HEK293 (cell line): Measurements from ENCODE around the gene PTPRA.

Experiments used
- CTCF ChIA-PET: fragments of 350-600 bp; formaldehyde crosslinking; extraction: SDS; loops from one replicate; lab custom pipeline; 2021; ENCODE audit warnings: antibody characterized with exemption; lab: Yijun Ruan, JAX
- POLR2A ChIA-PET: fragments of 300-600 bp; formaldehyde crosslinking; extraction: SDS; loops from one replicate; lab custom pipeline; 2020; ENCODE audit warnings: antibody characterized with exemption, inconsistent platforms; lab: Yijun Ruan, JAX
- H3K27ac ChIP-seq: fragments of 200-500 bp; sonication (Bioruptor generic); 2 replicates; pipeline ENCODE4 v1.5.1; 2014; ENCODE audit warnings: low read depth, low read length, control low read depth, inconsistent platforms; ENCODE audit errors: extremely low read depth
- H3K36me3 ChIP-seq, 2 experiments: fragments of 200-500 bp in 1 of 2; sonication (Bioruptor generic) in 1 of 2; 1 replicate in 1 of 2; 2 replicates in 1 of 2; pipeline ENCODE4 v1.5.1; 2014 to 2017; ENCODE audit warnings: inconsistent platforms in 2 of 2, low read length in 2 of 2; ENCODE audit not compliant: control insufficient read depth in 2 of 2, insufficient read depth in 1 of 2
- H3K4me1 ChIP-seq: fragments of 200-500 bp; sonication (Bioruptor generic); 2 replicates; pipeline ENCODE4 v1.5.1; 2014; ENCODE audit warnings: mild to moderate bottlenecking, low read length, inconsistent platforms; ENCODE audit not compliant: control insufficient read depth, insufficient read depth
- H3K4me3 ChIP-seq: 2 replicates; pipeline ENCODE4 v1.5.1; 2011; ENCODE audit warnings: low read depth, mild to moderate bottlenecking, control low read depth, low read length, moderate library complexity
- H3K9me3 ChIP-seq: fragments of 200-500 bp; sonication (Bioruptor generic); 2 replicates; pipeline ENCODE4 v1.5.1; 2014; ENCODE audit warnings: low read depth, low read length, inconsistent platforms; ENCODE audit not compliant: control insufficient read depth, insufficient read depth
- FEZF1 ChIP-seq: fragments of 450-650 bp; formaldehyde crosslinking; IDR thresholded peaks from 2 replicates; pipeline ENCODE4 v1.5.1; 2016; ENCODE audit warnings: missing biosample characterization, missing genetic modification characterization
- GLIS2 ChIP-seq: fragments of 450-650 bp; formaldehyde crosslinking; IDR thresholded peaks from 2 replicates; pipeline ENCODE4 v1.5.1; 2016; ENCODE audit warnings: missing biosample characterization, missing genetic modification characterization
- MZF1 ChIP-seq: fragments of 450-650 bp; formaldehyde crosslinking; IDR thresholded peaks from 2 replicates; pipeline ENCODE4 v1.5.1; 2017; ENCODE audit warnings: missing biosample characterization, missing genetic modification characterization, borderline replicate concordance
- SCRT1 ChIP-seq: fragments of 450-650 bp; formaldehyde crosslinking; IDR thresholded peaks from 2 replicates; pipeline ENCODE4 v1.5.1; 2016; ENCODE audit warnings: missing biosample characterization, missing genetic modification characterization, borderline replicate concordance
- SP7 ChIP-seq: fragments of 450-650 bp; formaldehyde crosslinking; IDR thresholded peaks from 2 replicates; pipeline ENCODE4 v1.5.1; 2016; ENCODE audit warnings: missing biosample characterization, missing genetic modification characterization
- WT1 ChIP-seq: fragments of 450-650 bp; formaldehyde crosslinking; IDR thresholded peaks from 2 replicates; pipeline ENCODE4 v1.5.1; 2016; ENCODE audit warnings: missing biosample characterization, missing genetic modification characterization
- ZBTB17 ChIP-seq: fragments of 450-650 bp; formaldehyde crosslinking; IDR thresholded peaks from 2 replicates; pipeline ENCODE4 v1.5.1; 2016; ENCODE audit warnings: missing biosample characterization, missing genetic modification characterization
- ZFP69B ChIP-seq: fragments of 450-650 bp; formaldehyde crosslinking; IDR thresholded peaks from 2 replicates; pipeline ENCODE4 v1.5.1; 2016; ENCODE audit warnings: missing biosample characterization, missing genetic modification characterization
- ZIC2 ChIP-seq: fragments of 450-650 bp; formaldehyde crosslinking; IDR thresholded peaks from 2 replicates; pipeline ENCODE4 v1.5.1; 2016; ENCODE audit warnings: missing biosample characterization, missing genetic modification characterization
- ZNF132 ChIP-seq: fragments of 450-650 bp; formaldehyde crosslinking; IDR thresholded peaks from 2 replicates; pipeline ENCODE4 v1.5.1; 2017; ENCODE audit warnings: missing biosample characterization, missing genetic modification characterization, borderline replicate concordance
- ZNF266 ChIP-seq: fragments of 450-650 bp; formaldehyde crosslinking; IDR thresholded peaks from 2 replicates; pipeline ENCODE4 v1.5.1; 2016; ENCODE audit warnings: missing biosample characterization, missing genetic modification characterization, low read depth
- ZNF555 ChIP-seq: fragments of 450-650 bp; formaldehyde crosslinking; conservative IDR thresholded peaks from 2 replicates; pipeline ENCODE4 v1.5.1; 2017; ENCODE audit warnings: missing biosample characterization, mild to moderate bottlenecking, missing genetic modification characterization, inconsistent platforms
- ZNF585B ChIP-seq: fragments of 450-650 bp; formaldehyde crosslinking; IDR thresholded peaks from 2 replicates; pipeline ENCODE4 v1.5.1; 2016; ENCODE audit warnings: missing biosample characterization, missing genetic modification characterization
- ZNF626 ChIP-seq: fragments of 450-650 bp; sonication (Bioruptor Pico); formaldehyde crosslinking; IDR thresholded peaks from 2 replicates; pipeline ENCODE4 v1.5.1; 2018; ENCODE audit warnings: missing biosample characterization, missing genetic modification characterization, inconsistent platforms
- ZNF776 ChIP-seq: fragments of 450-650 bp; formaldehyde crosslinking; IDR thresholded peaks from 2 replicates; pipeline ENCODE4 v1.5.0; 2017; ENCODE audit warnings: missing biosample characterization, missing genetic modification characterization, borderline replicate concordance
- ZNF792 ChIP-seq: fragments of 450-650 bp; formaldehyde crosslinking; IDR thresholded peaks from 2 replicates; pipeline ENCODE4 v1.5.1; 2016; ENCODE audit warnings: missing biosample characterization, missing genetic modification characterization
- ZSCAN23 ChIP-seq: fragments of 450-650 bp; formaldehyde crosslinking; IDR thresholded peaks from 2 replicates; pipeline ENCODE4 v1.5.1; 2016; ENCODE audit warnings: missing biosample characterization, missing genetic modification characterization
- TF ChIP-seq, protein P1 (sequence below): fragments of 450-650 bp; formaldehyde crosslinking; IDR thresholded peaks from 2 replicates; pipeline ENCODE4 v1.5.1; 2016; ENCODE audit warnings: missing biosample characterization, missing genetic modification characterization, low read depth
- TF ChIP-seq, protein P2 (sequence below): fragments of 450-650 bp; formaldehyde crosslinking; IDR thresholded peaks from 2 replicates; pipeline ENCODE4 v1.5.1; 2016; ENCODE audit warnings: missing biosample characterization, missing genetic modification characterization
- TF ChIP-seq, protein P3 (sequence below): fragments of 450-650 bp; formaldehyde crosslinking; IDR thresholded peaks from 2 replicates; pipeline ENCODE4 v1.5.1; 2016; ENCODE audit warnings: missing biosample characterization, missing genetic modification characterization
- TF ChIP-seq, protein P4 (sequence below): fragments of 450-650 bp; formaldehyde crosslinking; IDR thresholded peaks from 2 replicates; pipeline ENCODE4 v1.5.1; 2017; ENCODE audit warnings: missing biosample characterization, missing genetic modification characterization
- TF ChIP-seq, protein P5 (sequence below): fragments of 450-650 bp; formaldehyde crosslinking; IDR thresholded peaks from 2 replicates; pipeline ENCODE4 v1.5.1; 2016; ENCODE audit warnings: missing biosample characterization, missing genetic modification characterization, borderline replicate concordance
- TF ChIP-seq, protein P6 (sequence below): fragments of 450-650 bp; IDR thresholded peaks from 2 replicates; pipeline ENCODE4 v1.5.1; 2018; ENCODE audit warnings: missing biosample characterization, missing genetic modification characterization

PTPRA gene

DNA sequence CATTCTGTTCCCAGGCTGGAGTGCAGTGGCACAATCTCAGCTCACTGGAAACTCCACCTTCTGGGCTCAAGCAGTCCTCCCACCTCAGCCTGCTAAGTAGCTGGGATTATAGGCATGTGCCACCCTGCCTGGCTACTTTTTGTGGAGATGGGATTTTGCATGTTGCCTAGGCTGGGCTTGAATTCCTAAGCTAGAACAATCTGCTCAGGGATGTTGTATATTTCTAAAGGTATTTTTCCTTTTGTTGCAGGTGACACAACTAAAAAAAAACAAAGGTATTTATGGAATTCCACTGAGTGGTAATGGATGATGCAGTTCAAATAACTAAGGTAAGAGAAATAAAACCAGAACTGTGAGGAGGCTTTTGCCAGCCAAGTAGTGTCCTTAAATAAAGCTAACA lies 49.7 kb downstream of the PTPRA start (continued):
- no peak for TF ChIP-seq ZNF132
- TF ChIP-seq ZNF266 = no peak

DNA sequence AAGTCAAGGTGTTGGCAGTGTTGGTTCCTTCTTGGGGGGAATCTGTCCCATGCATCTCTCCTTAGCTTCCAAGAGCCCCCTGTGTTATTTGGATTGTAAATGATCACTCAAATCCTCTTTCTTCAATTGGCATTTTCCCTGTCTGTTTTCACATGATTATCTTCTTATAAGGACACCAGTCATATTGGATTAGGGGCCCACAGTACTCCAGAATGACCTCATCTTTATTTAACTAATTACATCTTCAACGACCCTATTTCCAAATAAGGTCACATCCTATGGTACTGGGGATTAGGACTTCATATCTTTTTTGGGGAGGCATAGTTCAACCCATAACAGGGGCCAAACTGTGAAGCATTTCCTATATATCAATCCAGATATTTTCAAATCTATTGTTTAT lies 57.3 kb downstream of the PTPRA start:
- TF ChIP-seq, protein P1, sequence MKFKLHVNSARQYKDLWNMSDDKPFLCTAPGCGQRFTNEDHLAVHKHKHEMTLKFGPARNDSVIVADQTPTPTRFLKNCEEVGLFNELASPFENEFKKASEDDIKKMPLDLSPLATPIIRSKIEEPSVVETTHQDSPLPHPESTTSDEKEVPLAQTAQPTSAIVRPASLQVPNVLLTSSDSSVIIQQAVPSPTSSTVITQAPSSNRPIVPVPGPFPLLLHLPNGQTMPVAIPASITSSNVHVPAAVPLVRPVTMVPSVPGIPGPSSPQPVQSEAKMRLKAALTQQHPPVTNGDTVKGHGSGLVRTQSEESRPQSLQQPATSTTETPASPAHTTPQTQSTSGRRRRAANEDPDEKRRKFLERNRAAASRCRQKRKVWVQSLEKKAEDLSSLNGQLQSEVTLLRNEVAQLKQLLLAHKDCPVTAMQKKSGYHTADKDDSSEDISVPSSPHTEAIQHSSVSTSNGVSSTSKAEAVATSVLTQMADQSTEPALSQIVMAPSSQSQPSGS (tag by site-specific recombination) = peak; percentile 80
- TF ChIP-seq, protein P2, sequence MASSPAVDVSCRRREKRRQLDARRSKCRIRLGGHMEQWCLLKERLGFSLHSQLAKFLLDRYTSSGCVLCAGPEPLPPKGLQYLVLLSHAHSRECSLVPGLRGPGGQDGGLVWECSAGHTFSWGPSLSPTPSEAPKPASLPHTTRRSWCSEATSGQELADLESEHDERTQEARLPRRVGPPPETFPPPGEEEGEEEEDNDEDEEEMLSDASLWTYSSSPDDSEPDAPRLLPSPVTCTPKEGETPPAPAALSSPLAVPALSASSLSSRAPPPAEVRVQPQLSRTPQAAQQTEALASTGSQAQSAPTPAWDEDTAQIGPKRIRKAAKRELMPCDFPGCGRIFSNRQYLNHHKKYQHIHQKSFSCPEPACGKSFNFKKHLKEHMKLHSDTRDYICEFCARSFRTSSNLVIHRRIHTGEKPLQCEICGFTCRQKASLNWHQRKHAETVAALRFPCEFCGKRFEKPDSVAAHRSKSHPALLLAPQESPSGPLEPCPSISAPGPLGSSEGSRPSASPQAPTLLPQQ (tag by site-specific recombination) = peak; percentile 89
- TF ChIP-seq ZFP69B (peak; percentile 66; the same call in 1 of the 2 replicates), MZF1 (tag by site-specific recombination) (no peak)
- TF ChIP-seq, all 188 proteins: peak for 3
- no peak overlapping the region for H3K27ac ChIP-seq
- no peaks in the 10 kb centered on the region for H3K9me3 ChIP-seq
- peaks cover 6 to 33% of the 10 kb centered on the region in 2 experiments for H3K36me3 ChIP-seq
- H3K4me3 ChIP-seq = no peak overlapping the region
- ChIA-PET POLR2A (no interaction called here), CTCF (no interaction called here)
- H3K4me1 ChIP-seq = no peaks in the 10 kb centered on the region

DNA sequence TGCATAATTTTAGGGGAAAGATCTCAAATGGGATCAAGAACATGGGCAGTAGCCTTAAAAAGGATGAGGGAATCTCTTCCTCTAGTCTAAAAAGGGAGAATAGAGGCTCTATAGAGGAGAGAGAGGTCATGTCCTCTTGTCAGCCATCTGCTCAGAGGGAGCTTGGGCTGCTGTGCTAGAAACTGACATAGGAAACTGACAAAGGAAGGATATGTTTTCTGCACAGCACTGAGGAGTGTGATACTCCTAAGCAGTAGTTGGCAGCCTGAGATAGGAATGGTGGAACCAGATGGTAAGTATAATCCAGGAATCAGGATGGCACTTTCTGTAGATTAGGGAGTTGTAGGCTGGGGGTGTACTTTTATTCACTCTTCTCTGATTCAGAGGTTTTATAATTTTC lies 59.2 kb downstream of the PTPRA start:
- POLR2A ChIA-PET = interaction anchor here (0.9 kb wide), 1 partner anchor 48 kb away, joined by 3 read pairs; no protein-coding TSS in a partner anchor
- no peak for TF ChIP-seq FEZF1
- TF ChIP-seq SCRT1 = no peak
- TF ChIP-seq, protein P3, sequence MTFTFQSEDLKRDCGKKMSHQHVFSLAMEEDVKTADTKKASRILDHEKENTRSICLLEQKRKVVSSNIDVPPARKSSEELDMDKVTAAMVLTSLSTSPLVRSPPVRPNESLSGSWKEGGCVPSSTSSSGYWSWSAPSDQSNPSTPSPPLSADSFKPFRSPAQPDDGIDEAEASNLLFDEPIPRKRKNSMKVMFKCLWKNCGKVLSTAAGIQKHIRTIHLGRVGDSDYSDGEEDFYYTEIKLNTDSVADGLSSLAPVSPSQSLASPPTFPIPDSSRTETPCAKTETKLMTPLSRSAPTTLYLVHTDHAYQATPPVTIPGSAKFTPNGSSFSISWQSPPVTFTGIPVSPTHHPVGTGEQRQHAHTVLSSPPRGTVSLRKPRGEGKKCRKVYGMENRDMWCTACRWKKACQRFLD (tag by site-specific recombination) = no peak
- TF ChIP-seq, protein P4, sequence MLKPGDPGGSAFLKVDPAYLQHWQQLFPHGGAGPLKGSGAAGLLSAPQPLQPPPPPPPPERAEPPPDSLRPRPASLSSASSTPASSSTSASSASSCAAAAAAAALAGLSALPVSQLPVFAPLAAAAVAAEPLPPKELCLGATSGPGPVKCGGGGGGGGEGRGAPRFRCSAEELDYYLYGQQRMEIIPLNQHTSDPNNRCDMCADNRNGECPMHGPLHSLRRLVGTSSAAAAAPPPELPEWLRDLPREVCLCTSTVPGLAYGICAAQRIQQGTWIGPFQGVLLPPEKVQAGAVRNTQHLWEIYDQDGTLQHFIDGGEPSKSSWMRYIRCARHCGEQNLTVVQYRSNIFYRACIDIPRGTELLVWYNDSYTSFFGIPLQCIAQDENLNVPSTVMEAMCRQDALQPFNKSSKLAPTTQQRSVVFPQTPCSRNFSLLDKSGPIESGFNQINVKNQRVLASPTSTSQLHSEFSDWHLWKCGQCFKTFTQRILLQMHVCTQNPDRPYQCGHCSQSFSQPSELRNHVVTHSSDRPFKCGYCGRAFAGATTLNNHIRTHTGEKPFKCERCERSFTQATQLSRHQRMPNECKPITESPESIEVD = no peak
- TF ChIP-seq, protein P5, sequence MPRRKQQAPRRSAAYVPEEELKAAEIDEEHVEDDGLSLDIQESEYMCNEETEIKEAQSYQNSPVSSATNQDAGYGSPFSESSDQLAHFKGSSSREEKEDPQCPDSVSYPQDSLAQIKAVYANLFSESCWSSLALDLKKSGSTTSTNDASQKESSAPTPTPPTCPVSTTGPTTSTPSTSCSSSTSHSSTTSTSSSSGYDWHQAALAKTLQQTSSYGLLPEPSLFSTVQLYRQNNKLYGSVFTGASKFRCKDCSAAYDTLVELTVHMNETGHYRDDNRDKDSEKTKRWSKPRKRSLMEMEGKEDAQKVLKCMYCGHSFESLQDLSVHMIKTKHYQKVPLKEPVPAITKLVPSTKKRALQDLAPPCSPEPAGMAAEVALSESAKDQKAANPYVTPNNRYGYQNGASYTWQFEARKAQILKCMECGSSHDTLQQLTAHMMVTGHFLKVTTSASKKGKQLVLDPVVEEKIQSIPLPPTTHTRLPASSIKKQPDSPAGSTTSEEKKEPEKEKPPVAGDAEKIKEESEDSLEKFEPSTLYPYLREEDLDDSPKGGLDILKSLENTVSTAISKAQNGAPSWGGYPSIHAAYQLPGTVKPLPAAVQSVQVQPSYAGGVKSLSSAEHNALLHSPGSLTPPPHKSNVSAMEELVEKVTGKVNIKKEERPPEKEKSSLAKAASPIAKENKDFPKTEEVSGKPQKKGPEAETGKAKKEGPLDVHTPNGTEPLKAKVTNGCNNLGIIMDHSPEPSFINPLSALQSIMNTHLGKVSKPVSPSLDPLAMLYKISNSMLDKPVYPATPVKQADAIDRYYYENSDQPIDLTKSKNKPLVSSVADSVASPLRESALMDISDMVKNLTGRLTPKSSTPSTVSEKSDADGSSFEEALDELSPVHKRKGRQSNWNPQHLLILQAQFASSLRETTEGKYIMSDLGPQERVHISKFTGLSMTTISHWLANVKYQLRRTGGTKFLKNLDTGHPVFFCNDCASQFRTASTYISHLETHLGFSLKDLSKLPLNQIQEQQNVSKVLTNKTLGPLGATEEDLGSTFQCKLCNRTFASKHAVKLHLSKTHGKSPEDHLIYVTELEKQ (tag by site-specific recombination) = no peak
- no peak for TF ChIP-seq ZNF776 (tag by site-specific recombination)
- no peak for TF ChIP-seq WT1 (tag by site-specific recombination)
- no peak for TF ChIP-seq ZSCAN23 (tag by site-specific recombination)
- no peak for TF ChIP-seq SP7 (tag by site-specific recombination)
- no peak for TF ChIP-seq GLIS2 (tag by site-specific recombination)
- TF ChIP-seq ZNF626 (tag by site-specific recombination) = no peak
- no peak for TF ChIP-seq ZIC2 (tag by site-specific recombination)
- TF ChIP-seq ZNF555 (tag by site-specific recombination) = no peak
- TF ChIP-seq ZNF585B (tag by site-specific recombination) = no peak
- TF ChIP-seq ZNF792 (tag by site-specific recombination) = no peak
- no peak for TF ChIP-seq ZBTB17 (tag by site-specific recombination)
- TF ChIP-seq, protein P6, sequence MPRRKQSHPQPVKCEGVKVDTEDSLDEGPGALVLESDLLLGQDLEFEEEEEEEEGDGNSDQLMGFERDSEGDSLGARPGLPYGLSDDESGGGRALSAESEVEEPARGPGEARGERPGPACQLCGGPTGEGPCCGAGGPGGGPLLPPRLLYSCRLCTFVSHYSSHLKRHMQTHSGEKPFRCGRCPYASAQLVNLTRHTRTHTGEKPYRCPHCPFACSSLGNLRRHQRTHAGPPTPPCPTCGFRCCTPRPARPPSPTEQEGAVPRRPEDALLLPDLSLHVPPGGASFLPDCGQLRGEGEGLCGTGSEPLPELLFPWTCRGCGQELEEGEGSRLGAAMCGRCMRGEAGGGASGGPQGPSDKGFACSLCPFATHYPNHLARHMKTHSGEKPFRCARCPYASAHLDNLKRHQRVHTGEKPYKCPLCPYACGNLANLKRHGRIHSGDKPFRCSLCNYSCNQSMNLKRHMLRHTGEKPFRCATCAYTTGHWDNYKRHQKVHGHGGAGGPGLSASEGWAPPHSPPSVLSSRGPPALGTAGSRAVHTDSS (tag by site-specific recombination) = no peak

More for the DNA sequence above, 59.2 kb downstream of the PTPRA start:
- CTCF ChIA-PET = interaction anchor here (0.9 to 2.8 kb wide), 2 partner anchors 13 to 411 kb away, joined by 3 to 9 read pairs; no protein-coding TSS in a partner anchor
- Histone ChIP-seq H3K4me3 (no peak overlapping the region), H3K36me3 (peaks cover 3 to 32% of the 10 kb centered on the region in 2 experiments), H3K27ac (no peak overlapping the region), H3K4me1 (no peaks in the 10 kb centered on the region), H3K9me3 (no peaks in the 10 kb centered on the region)
